OCI-LY3 (cell line): ENCODE results near the gene RASSF6.

Experiments
- H2AFZ ChIP-seq: fragments of 200-600, 300-600 bp; shearing (Covaris generic); 2 replicates; pipeline ENCODE4 v1.6.0; 2014; ENCODE audit warnings: antibody characterized with exemption, low read depth, low read length
- H3K27ac ChIP-seq: fragments of 200-600, 300-600 bp; sonication (generic); 2 replicates; pipeline ENCODE4 v1.5.1; 2014; ENCODE audit warnings: mild to moderate bottlenecking, low read length, moderate library complexity, mixed read lengths
- H3K27me3 ChIP-seq: fragments of 200-600, 300-600 bp; sonication (generic); 2 replicates; pipeline ENCODE4 v1.6.1; 2014; ENCODE audit warnings: low read depth, low read length, mixed read lengths
- H3K36me3 ChIP-seq: fragments of 200-600, 300-600 bp; sonication (generic); replicated peaks from 2 replicates; pipeline ENCODE3; 2014; ENCODE audit warnings: low read depth, low read length, mixed read lengths
- H3K4me1 ChIP-seq: fragments of 300-600, 200-600 bp; sonication (generic); 2 replicates; pipeline ENCODE4 v1.6.1; 2014; ENCODE audit warnings: low read length, mixed read lengths
- H3K4me2 ChIP-seq: fragments of 200-600, 300-600 bp; sonication (generic); 2 replicates; pipeline ENCODE4 v1.6.1; 2014; ENCODE audit warnings: low read length, mixed read lengths
- H3K4me3 ChIP-seq: fragments of 300-600, 200-600 bp; sonication (generic); 2 replicates; pipeline ENCODE4 v1.5.1; 2014; ENCODE audit warnings: antibody characterized with exemption, mild to moderate bottlenecking, low read length, moderate library complexity
- H3K79me2 ChIP-seq: fragments of 300-600, 200-600 bp; shearing (Covaris generic); 2 replicates; pipeline ENCODE4 v1.6.1; 2014; ENCODE audit warnings: mild to moderate bottlenecking, low read length, mixed read lengths
- H3K9ac ChIP-seq: fragments of 300-600, 200-600 bp; shearing (Covaris generic); 2 replicates; pipeline ENCODE4 v1.6.0; 2014; ENCODE audit warnings: mild to moderate bottlenecking, low read length, moderate library complexity
- H3K9me3 ChIP-seq: fragments of 200-600, 300-600 bp; shearing (Covaris generic); 2 replicates; pipeline ENCODE4 v1.6.1; 2014; ENCODE audit warnings: low read length, mixed read lengths; ENCODE audit not compliant: insufficient read depth
- H4K20me1 ChIP-seq: fragments of 200-600, 300-600 bp; sonication (generic); 2 replicates; pipeline ENCODE4 v1.6.1; 2016; ENCODE audit warnings: low read length, mixed read lengths; ENCODE audit not compliant: insufficient read depth
- EZH2phosphoT487 ChIP-seq: fragments of 200-600 bp; shearing (Covaris generic); IDR thresholded peaks from 2 replicates; pipeline ENCODE4 v1.6.1; 2018; ENCODE audit warnings: antibody characterized with exemption, mixed run types, low read depth
- TF ChIP-seq, protein P1 (sequence below): fragments of 200-600, 300-600 bp; sonication (generic); IDR thresholded peaks from 2 replicates; pipeline ENCODE4 v1.5.1; 2014; ENCODE audit warnings: antibody characterized with exemption, low read length, low read depth

Gene RASSF6

DNA sequence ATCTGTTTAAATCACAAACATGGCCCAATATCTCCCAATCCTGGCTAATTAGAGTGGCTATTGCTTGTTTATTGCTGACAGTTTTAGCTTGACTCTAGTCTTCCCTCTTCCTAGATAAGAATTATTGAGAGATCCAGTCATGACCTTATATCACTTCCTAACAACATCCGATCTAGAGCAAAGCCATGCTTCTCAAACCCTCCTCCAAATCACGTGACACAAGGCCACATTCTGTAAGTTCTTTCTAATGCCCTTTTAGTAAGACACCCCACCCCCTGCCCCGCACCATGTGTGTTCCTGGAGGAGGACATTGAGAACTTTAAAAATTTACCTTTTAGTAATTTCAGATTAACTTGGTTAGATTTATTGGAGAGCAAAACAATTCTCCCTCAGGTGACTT lies 40.6 kb upstream of the RASSF6 start:
- no peaks in the 10 kb centered on the region for H3K36me3 ChIP-seq
- peaks cover 12% of the 10 kb centered on the region; the same call in 1 of the 2 replicates for H3K4me1 ChIP-seq
- H3K27ac ChIP-seq: no peak overlapping the region
- H3K9ac ChIP-seq: no peak overlapping the region
- peaks cover 5% of the 10 kb centered on the region for H3K27me3 ChIP-seq
- H3K9me3 ChIP-seq: no peaks in the 10 kb centered on the region
- no peaks in the 10 kb centered on the region for H3K79me2 ChIP-seq
- H3K4me2 ChIP-seq: no peak overlapping the region
- H4K20me1 ChIP-seq: no peaks in the 10 kb centered on the region
- no peak for TF ChIP-seq EZH2phosphoT487
- H3K4me3 ChIP-seq: no peak overlapping the region
- H2AFZ ChIP-seq: no peak overlapping the region

DNA sequence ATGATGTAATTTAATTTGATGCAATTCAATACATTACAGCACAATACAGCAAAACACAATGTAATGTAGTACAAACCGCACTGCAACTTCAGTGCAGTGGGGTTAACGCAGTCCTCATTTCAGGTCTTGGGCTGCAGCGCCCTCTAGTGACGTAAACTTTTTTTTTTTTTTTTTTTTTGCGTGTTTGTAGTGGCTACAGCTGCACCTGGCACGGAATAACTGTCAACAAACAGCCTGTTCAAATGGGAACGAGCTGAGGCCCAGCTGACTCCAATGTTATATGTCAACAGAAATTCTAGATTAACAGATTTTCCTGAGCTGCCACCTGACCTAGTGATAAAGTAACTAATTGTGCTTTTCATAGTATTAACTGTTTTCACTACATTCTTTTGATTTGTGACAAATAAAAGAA lies 33.5 kb upstream of the RASSF6 start:
- Histone ChIP-seq H3K79me2 (no peaks in the 10 kb centered on the region), H3K4me3 (no peak overlapping the region), H3K4me2 (no peak overlapping the region), H3K9me3 (no peaks in the 10 kb centered on the region), H3K4me1 (no peaks in the 10 kb centered on the region), H3K27me3 (peaks cover 34% of the 10 kb centered on the region), H4K20me1 (no peaks in the 10 kb centered on the region), H3K36me3 (no peaks in the 10 kb centered on the region), H3K27ac (no peak overlapping the region), H3K9ac (no peak overlapping the region), H2AFZ (no peak overlapping the region)
- no peak for TF ChIP-seq EZH2phosphoT487
- TF ChIP-seq, protein P1, sequence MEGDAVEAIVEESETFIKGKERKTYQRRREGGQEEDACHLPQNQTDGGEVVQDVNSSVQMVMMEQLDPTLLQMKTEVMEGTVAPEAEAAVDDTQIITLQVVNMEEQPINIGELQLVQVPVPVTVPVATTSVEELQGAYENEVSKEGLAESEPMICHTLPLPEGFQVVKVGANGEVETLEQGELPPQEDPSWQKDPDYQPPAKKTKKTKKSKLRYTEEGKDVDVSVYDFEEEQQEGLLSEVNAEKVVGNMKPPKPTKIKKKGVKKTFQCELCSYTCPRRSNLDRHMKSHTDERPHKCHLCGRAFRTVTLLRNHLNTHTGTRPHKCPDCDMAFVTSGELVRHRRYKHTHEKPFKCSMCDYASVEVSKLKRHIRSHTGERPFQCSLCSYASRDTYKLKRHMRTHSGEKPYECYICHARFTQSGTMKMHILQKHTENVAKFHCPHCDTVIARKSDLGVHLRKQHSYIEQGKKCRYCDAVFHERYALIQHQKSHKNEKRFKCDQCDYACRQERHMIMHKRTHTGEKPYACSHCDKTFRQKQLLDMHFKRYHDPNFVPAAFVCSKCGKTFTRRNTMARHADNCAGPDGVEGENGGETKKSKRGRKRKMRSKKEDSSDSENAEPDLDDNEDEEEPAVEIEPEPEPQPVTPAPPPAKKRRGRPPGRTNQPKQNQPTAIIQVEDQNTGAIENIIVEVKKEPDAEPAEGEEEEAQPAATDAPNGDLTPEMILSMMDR: peak; percentile 56

DNA sequence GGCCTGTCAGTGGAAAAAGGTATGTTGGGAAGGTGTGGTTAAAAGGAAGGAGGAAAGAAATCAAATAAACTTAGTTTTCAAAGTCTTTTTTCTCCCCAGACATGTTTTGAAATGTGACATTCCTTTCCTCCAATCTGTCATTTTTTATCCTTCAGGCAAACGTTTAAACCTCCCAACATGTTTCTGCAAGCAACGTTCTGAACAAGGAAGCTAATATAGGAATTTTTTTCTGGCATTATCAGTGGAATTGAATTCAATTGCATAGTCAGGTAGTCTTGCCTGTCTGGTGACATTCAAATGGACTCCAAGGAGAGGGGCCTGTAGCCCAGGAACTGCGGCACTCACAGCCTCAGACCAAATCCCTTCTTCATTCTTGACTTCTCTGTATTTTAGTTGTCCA lies 30.0 kb upstream of the RASSF6 start:
- TF ChIP-seq, protein P1: no peak
- TF ChIP-seq EZH2phosphoT487: no peak
- H3K4me2 ChIP-seq: no peak overlapping the region
- no peaks in the 10 kb centered on the region for H3K79me2 ChIP-seq
- no peaks in the 10 kb centered on the region for H4K20me1 ChIP-seq
- H3K9ac ChIP-seq: no peak overlapping the region
- no peak overlapping the region for H3K27ac ChIP-seq
- peaks cover 29% of the 10 kb centered on the region for H3K27me3 ChIP-seq
- H2AFZ ChIP-seq: no peak overlapping the region
- no peaks in the 10 kb centered on the region for H3K4me1 ChIP-seq
- no peaks in the 10 kb centered on the region for H3K9me3 ChIP-seq
- H3K36me3 ChIP-seq: no peaks in the 10 kb centered on the region
- H3K4me3 ChIP-seq: no peak overlapping the region

DNA sequence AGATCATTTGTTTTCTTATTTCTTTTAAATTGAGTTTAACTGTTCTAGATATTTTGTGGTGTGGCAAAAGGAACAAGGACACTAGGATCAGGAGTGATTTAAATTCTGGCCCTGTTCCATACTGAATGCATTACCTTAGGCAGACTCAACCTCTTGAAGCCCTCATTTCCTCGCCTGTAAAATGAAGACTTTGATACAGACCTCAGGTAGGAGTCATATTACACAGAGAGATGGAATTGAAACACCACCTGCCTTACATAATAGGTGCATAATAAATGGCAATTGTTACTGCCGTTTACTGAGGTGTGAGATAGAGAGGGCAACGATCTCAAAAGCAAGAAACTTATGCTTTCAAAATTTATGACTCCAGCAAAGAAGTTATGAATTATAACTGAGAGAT lies 28.2 kb upstream of the RASSF6 start:
- Histone ChIP-seq H3K9ac (no peak overlapping the region), H2AFZ (no peak overlapping the region), H3K4me2 (no peak overlapping the region), H3K27ac (no peak overlapping the region), H3K79me2 (no peaks in the 10 kb centered on the region), H3K4me3 (no peak overlapping the region), H3K36me3 (no peaks in the 10 kb centered on the region), H3K9me3 (no peaks in the 10 kb centered on the region), H4K20me1 (no peaks in the 10 kb centered on the region), H3K4me1 (no peaks in the 10 kb centered on the region), H3K27me3 (peaks cover 16% of the 10 kb centered on the region)
- TF ChIP-seq, protein P1: no peak
- TF ChIP-seq EZH2phosphoT487: no peak

DNA sequence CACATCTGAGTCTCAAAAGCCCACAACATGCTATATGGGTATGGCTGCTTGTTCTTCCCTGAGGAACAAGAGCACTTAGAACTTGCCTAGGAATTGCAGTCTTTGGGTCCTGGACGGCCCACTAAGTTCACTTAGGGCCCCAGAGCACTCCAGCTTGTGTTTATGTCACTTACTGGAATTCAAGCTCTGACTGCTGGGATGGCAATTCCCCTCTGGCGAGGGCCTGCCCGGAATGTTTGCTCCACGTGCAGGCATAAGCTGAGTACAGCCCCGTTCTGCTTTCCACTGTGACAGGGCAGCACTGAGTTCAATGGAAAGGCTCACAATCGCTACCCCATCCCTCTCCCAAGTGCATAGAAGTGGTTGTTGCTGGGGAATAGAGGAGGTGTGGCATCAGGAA lies 25.9 kb upstream of the RASSF6 start:
- H3K9me3 ChIP-seq: no peaks in the 10 kb centered on the region
- H3K4me2 ChIP-seq: no peak overlapping the region
- H3K36me3 ChIP-seq: no peaks in the 10 kb centered on the region
- TF ChIP-seq EZH2phosphoT487: no peak
- TF ChIP-seq, protein P1: no peak
- H3K9ac ChIP-seq: no peak overlapping the region
- no peaks in the 10 kb centered on the region for H3K79me2 ChIP-seq
- H3K4me3 ChIP-seq: no peak overlapping the region
- H3K27ac ChIP-seq: no peak overlapping the region
- H4K20me1 ChIP-seq: no peaks in the 10 kb centered on the region
- H2AFZ ChIP-seq: no peak overlapping the region
- H3K27me3 ChIP-seq: 0 out of 2 replicates have a peak, but pooled peaks cover 7% of the 10 kb centered on the region
- no peaks in the 10 kb centered on the region for H3K4me1 ChIP-seq
